Fibroblast of the aortic adventitia (primary cell): ENCODE measurements around the gene HMGN4. TPM values are rescaled to one million over a fixed set of nuclear protein-coding genes. Genes with fewer than 3 reads are reported as not detected.

Experiments used
- DNase-seq: peaks from one replicate; pipeline ENCODE4 v3.0.0-alpha.2; 2010; ENCODE audit warnings: low read depth
- H3K4me3 ChIP-seq: 2 replicates; pipeline ENCODE4 v1.5.1; 2011; ENCODE audit warnings: low read depth, mild to moderate bottlenecking, control low read depth, low read length, moderate library complexity
- total RNA-seq: library from RNA; depleted of rRNA; stranded (reverse); fragments of >200 nt; gene quantifications from 2 replicates; pipeline ENCODE4 v1.2.3, GENCODE V29; 2012; ENCODE audit warnings: low replicate concordance
- TF ChIP-seq, protein P1 (sequence below): IDR thresholded peaks from 2 replicates; pipeline ENCODE4 v1.5.1; 2011; ENCODE audit warnings: mild to moderate bottlenecking, low read length, control low read depth, inconsistent platforms; ENCODE audit not compliant: insufficient read depth

The HMGN4 gene
- total RNA-seq, 1 donor = 50.3 TPM

DNA sequence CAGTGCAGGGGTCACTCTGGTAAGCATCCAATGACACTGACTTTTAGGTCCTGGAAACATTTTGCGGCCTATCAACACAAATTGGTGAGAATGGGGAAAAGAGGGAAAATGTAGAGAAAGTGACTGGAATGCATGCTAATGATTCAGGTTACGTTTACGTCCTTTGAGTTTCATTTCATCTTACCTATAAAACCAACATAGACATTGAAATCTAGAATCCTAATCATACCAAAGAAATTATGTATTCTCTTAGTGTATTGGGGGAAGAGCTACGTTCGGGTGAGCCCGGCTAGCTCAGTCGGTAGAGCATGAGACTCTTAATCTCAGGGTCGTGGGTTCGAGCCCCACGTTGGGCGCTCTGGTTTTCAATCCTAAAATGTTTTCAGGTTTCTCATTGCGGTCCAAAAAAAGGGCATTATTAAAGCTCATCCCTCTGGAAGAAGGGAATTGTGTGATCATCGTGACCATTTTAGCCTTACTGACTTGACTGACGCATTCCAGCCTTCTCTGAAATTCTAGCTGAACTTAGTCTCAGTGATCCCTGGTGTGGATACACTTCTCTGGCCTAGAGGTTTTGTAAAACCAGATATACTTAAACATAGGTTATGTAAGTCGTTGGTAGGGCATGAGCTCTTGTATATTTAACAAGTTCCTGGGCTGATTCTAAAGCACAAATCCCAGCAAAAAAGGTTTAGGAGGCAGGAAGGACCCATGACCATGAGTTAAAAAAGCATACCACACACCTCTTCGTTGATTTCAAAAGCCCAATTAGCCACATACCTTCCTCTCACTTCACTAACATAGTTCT is 18.3 kb downstream of the HMGN4 start:
- no peak overlapping the region for H3K4me3 ChIP-seq
- peak; percentile 95 for DNase-seq
- TF ChIP-seq, protein P1, sequence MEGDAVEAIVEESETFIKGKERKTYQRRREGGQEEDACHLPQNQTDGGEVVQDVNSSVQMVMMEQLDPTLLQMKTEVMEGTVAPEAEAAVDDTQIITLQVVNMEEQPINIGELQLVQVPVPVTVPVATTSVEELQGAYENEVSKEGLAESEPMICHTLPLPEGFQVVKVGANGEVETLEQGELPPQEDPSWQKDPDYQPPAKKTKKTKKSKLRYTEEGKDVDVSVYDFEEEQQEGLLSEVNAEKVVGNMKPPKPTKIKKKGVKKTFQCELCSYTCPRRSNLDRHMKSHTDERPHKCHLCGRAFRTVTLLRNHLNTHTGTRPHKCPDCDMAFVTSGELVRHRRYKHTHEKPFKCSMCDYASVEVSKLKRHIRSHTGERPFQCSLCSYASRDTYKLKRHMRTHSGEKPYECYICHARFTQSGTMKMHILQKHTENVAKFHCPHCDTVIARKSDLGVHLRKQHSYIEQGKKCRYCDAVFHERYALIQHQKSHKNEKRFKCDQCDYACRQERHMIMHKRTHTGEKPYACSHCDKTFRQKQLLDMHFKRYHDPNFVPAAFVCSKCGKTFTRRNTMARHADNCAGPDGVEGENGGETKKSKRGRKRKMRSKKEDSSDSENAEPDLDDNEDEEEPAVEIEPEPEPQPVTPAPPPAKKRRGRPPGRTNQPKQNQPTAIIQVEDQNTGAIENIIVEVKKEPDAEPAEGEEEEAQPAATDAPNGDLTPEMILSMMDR = no peak

DNA sequence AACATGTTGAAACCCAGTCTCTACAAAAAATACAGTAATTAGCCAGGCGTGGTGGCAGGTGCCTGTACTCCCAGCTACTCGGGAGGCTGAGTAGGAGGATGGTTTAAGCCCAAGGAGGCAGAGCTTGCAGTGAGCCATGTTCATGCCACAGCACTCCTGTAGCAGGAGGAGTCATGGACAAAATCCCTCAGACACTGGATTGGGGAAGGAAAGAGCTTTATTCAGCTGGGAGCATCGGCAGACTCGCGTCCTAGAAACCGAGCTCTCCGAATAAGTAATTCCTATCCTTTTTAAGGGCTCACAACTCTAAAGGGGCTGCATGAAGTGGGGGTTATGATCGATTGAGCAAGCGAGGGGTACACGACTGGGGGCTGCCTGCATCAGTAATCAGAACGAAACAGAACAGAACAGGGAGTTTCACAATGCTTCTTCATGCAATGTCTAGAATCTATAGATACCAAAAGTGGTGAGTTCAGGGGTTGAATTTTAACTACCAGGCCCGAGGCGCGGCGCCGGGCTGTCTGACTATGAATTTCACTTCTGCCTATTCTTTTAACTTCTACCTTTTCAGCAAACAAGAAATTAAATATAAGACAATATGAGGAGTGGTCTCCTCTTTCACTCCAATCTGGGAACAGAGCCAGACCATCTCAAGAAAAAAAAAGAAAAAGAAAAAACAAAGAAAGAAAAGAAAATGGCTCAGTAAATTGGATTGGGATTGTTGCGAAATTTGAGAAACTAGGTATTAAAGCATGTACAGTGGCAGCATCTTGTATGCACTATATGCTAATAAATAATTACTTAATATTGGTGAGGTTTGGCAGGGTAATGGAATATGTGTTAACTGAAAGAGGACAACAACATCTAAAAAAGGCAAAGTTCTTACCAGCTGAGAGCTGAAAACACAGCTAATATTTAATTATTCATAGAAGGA is 23.6 kb downstream of the HMGN4 start:
- DNase-seq = no peak
- H3K4me3 ChIP-seq = no peak overlapping the region
- TF ChIP-seq, protein P1 = no peak

DNA sequence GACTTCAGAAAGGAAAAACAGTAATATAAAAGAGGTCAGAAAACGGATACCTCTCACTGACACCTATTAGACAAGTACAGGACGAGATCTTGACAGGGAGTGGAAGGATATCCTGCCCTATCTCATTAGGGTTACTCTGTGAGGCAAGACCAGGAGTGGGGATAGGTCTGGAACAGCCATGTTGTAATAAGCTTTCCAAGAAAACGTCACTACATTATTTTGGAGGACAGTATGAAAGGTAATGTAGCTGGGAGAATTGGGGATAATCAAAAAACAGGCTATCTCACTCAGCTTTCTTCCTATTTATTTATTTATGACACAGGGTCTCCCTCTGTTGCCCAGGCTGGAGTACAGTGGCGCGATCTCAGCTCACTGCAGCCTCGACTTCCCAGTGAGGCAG is 25.3 kb downstream of the HMGN4 start:
- TF ChIP-seq, protein P1 = no peak
- H3K4me3 ChIP-seq = no peak overlapping the region
- no peak for DNase-seq

DNA sequence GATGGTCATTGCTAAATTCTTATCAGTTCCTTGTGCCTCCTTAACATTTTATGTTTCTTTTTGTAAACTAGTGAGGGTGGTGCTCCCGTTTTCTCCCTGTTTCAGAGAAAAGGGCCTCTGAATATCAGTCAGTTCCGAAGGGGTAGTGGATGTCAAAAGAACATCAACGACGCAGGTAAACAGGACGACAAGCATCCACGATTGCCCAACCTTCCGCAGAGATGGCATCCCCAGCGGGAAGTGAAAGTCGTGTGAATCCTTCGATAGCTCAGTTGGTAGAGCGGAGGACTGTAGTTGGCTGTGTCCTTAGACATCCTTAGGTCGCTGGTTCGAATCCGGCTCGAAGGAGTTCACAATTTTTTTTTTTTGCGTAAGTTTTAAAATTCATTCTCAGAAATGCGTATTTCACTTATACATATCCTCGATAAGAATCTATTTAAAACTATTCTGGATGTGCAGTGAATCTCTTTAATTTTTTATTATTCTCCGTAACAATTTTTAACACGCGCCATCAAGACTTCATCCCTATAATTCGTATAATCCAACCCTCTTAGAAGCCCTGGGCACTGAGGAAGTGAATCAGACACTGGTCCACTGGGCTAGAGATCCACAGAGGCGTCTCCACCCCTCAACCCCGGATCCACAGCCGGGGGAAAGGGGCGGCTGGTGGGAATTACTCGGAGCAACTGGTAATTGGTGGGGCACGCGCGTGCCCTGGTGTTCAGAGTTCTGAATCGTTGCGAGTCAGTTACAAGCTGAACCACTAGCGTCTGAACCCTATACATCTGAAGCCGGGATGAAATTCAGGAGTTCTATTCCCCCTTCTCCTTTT is 30.7 kb downstream of the HMGN4 start:
- TF ChIP-seq, protein P1 = peak; percentile 38
- DNase-seq = peak; percentile 95
- peak overlapping the region; percentile 61 for H3K4me3 ChIP-seq

DNA sequence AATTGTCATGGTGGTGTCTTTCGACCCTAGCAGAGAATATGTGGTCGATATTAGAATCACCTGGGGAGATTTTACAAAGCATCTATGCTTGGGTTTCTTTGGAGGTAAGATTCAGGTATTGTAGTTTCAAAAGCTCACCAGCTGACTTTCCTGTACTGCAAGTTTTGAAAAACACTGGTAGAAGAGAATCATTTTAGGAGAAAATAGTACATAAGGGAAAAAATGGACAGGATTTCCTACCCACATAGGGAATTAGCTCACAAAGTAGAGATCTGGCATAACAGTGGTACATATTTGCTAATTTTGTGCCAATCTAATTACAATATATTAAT is 31.2 kb downstream of the HMGN4 start:
- TF ChIP-seq, protein P1 = no peak
- H3K4me3 ChIP-seq = peak overlapping the region; percentile 61
- DNase-seq = no peak
